PC-3 (cell line): ENCODE data around the gene B4GALT1. TPM values are rescaled to one million over a fixed set of nuclear protein-coding genes. Genes with fewer than 3 reads are reported as not detected.

Experiments used
- ATAC-seq: fragments of 200-7000 bp; cut with Tn5 transposase; 2 replicates; pipeline ENCODE4 v1.9.1; 2020; ENCODE audit warnings: mild to moderate bottlenecking, moderate library complexity
- BruUV-seq: library from RNA; stranded (reverse); fragments of 400-500 nt; replicated peaks from 2 replicates; lab custom pipeline; 2021; lab: Mats Ljungman, UMichigan
- CTCF ChIA-PET: fragments of 300-600 bp; sonication (Branson Sonifier 250); formaldehyde crosslinking; loops from one replicate; lab custom pipeline; 2022; ENCODE audit warnings: antibody characterized with exemption; lab: Charles Lee
- POLR2A ChIA-PET: fragments of 300-600 bp; sonication (Branson Sonifier 250); formaldehyde crosslinking; loops from one replicate; lab custom pipeline; 2022; ENCODE audit warnings: antibody characterized with exemption; ENCODE audit not compliant: unreplicated experiment; lab: Charles Lee
- DNase-seq: peaks from one replicate; pipeline ENCODE4 v3.0.0-alpha.2; 2015
- H2AFZ ChIP-seq: fragments of 300-600 bp; sonication (generic); 2 replicates; pipeline ENCODE4 v1.6.0; 2016; ENCODE audit warnings: antibody characterized with exemption, low read length
- H3F3A ChIP-seq: fragments of 300-600 bp; sonication (generic); one replicate; pipeline ENCODE4 v1.6.0; 2017; ENCODE audit warnings: antibody characterized with exemption, low read length, control low read depth, mild to moderate bottlenecking; ENCODE audit not compliant: unreplicated experiment
- H3K27ac ChIP-seq: fragments of 300-600 bp; sonication (generic); 2 replicates; pipeline ENCODE4 v1.5.1; 2016; ENCODE audit warnings: mild to moderate bottlenecking, low read length
- H3K27me3 ChIP-seq: fragments of 300-600 bp; sonication (generic); 2 replicates; pipeline ENCODE4 v1.6.1; 2016; ENCODE audit warnings: low read length, mixed read lengths
- H3K36me3 ChIP-seq: fragments of 300-600 bp; sonication (generic); 2 replicates; pipeline ENCODE4 v1.6.1; 2016; ENCODE audit warnings: low read depth, mixed run types, low read length, mixed read lengths
- H3K4me1 ChIP-seq: fragments of 300-600 bp; sonication (generic); 2 replicates; pipeline ENCODE4 v1.5.1; 2016; ENCODE audit warnings: low read length; ENCODE audit not compliant: insufficient read depth
- H3K4me2 ChIP-seq: fragments of 300-600 bp; sonication (generic); 2 replicates; pipeline ENCODE4 v1.6.0; 2016; ENCODE audit warnings: low read length
- H3K4me3 ChIP-seq: fragments of 300-600 bp; sonication (generic); 2 replicates; pipeline ENCODE4 v1.5.1; 2016; ENCODE audit warnings: mild to moderate bottlenecking, low read length, mixed read lengths
- H3K79me2 ChIP-seq: fragments of 300-600 bp; sonication (generic); 2 replicates; pipeline ENCODE4 v1.6.1; 2017; ENCODE audit warnings: low read length, mixed read lengths
- H3K9ac ChIP-seq: fragments of 300-600 bp; sonication (generic); 2 replicates; pipeline ENCODE4 v1.6.0; 2016; ENCODE audit warnings: mild to moderate bottlenecking, low read length
- H3K9me2 ChIP-seq: fragments of 300-600 bp; sonication (generic); replicated peaks from 2 replicates; pipeline ENCODE4 v1.6.1; 2016; ENCODE audit warnings: mixed run types, low read length, mixed read lengths
- H3K9me3 ChIP-seq: fragments of 300-600 bp; sonication (generic); 2 replicates; pipeline ENCODE4 v1.6.1; 2016; ENCODE audit warnings: low read length, mixed read lengths
- H4K20me1 ChIP-seq: fragments of 300-600 bp; sonication (generic); 2 replicates; pipeline ENCODE4 v1.6.1; 2016; ENCODE audit warnings: low read length, mixed read lengths
- CTCF ChIP-seq: fragments of 300-600 bp; sonication (generic); conservative IDR thresholded peaks from 2 replicates; pipeline ENCODE4 v1.5.1; 2017; ENCODE audit warnings: antibody characterized with exemption, low read depth, mild to moderate bottlenecking, low read length
- EZH2 ChIP-seq: fragments of 300-600 bp; sonication (generic); IDR thresholded peaks from one replicate; pipeline ENCODE4 v1.6.1; 2017; ENCODE audit warnings: antibody characterized with exemption, mild to moderate bottlenecking, low read length; ENCODE audit not compliant: unreplicated experiment
- EZH2phosphoT487 ChIP-seq: fragments of 300-600 bp; sonication (generic); IDR thresholded peaks from 2 replicates; pipeline ENCODE4 v1.6.1; 2018; ENCODE audit warnings: mild to moderate bottlenecking, antibody characterized with exemption, low read length, borderline replicate concordance
- intact Hi-C: fragments of 100-400 bp; cut with micrococcal nuclease; formaldehyde crosslinking; loops from 2 replicates; pipeline ENCODE4 v1.9.0; 2023
- total RNA-seq: library from RNA; depleted of rRNA; stranded (reverse); fragments of >200 nt; gene quantifications from 2 replicates; pipeline ENCODE4 v1.2.3, GENCODE V29; 2014

Gene B4GALT1
- total RNA-seq, 1 experiment from 2014 or later = 14.8 TPM

- no TSS peak for BruUV-seq
- no peak overlapping the region for H3K9ac ChIP-seq
- ChIA-PET CTCF (interaction anchor here (0.6 kb wide), 1 partner anchor 41 kb away, joined by 9 read pairs; the partner anchor contains the start of gene B4GALT1), POLR2A (no interaction called here)
- peaks cover 6% of the 10 kb centered on the region for H3K79me2 ChIP-seq
- intact Hi-C loops = no loop called here
- H3K9me3 ChIP-seq = no peaks in the 10 kb centered on the region
- H3K4me3 ChIP-seq = no peak overlapping the region
- ATAC-seq (no peak), DNase-seq (peak; percentile 5)
- no peak overlapping the region for H3K4me2 ChIP-seq
- no peaks in the 10 kb centered on the region for H3K9me2 ChIP-seq
- H3K27ac ChIP-seq = no peak overlapping the region
- no peaks in the 10 kb centered on the region for H4K20me1 ChIP-seq
- peaks cover 8% of the 10 kb centered on the region; the same call in 1 of the 2 replicates for H3K36me3 ChIP-seq
- H3K4me1 ChIP-seq = peaks cover 20% of the 10 kb centered on the region
- no peaks in the 10 kb centered on the region for H3F3A ChIP-seq
- TF ChIP-seq CTCF = no peak
- no peak for TF ChIP-seq EZH2phosphoT487
- H2AFZ ChIP-seq = no peak overlapping the region
- H3K27me3 ChIP-seq = no peaks in the 10 kb centered on the region
Measured at GRCh38 chr9:33125871-33126823, 41.0 kb downstream of the B4GALT1 start.

- Histone ChIP-seq H3K36me3 (peaks cover 8% of the 10 kb centered on the region; the same call in 1 of the 2 replicates), H2AFZ (no peak overlapping the region), H3F3A (no peaks in the 10 kb centered on the region), H3K79me2 (no peaks in the 10 kb centered on the region), H3K4me2 (no peak overlapping the region), H3K4me3 (no peak overlapping the region), H4K20me1 (no peaks in the 10 kb centered on the region), H3K9ac (no peak overlapping the region), H3K4me1 (peaks cover 13% of the 10 kb centered on the region), H3K27me3 (no peaks in the 10 kb centered on the region), H3K9me3 (no peaks in the 10 kb centered on the region), H3K9me2 (no peaks in the 10 kb centered on the region), H3K27ac (no peak overlapping the region)
- no peak for ATAC-seq
- POLR2A ChIA-PET = no interaction called here
- intact Hi-C loops = no loop called here
- BruUV-seq = no TSS peak
- CTCF ChIA-PET = no interaction called here
- DNase-seq = no peak
- TF ChIP-seq EZH2 (no peak), EZH2phosphoT487 (no peak), CTCF (no peak)
Measured at GRCh38 chr9:33125461-33125860, 41.7 kb downstream of the B4GALT1 start.
